IMR-90 (cell line): ENCODE measurements around the gene GRID1. TPM values are rescaled to one million over a fixed set of nuclear protein-coding genes. Genes with fewer than 3 reads are reported as not detected.

Experiments used
- ATAC-seq: fragments of 200-7000 bp; cut with Tn5 transposase; 2 replicates; pipeline ENCODE4 v1.9.1; 2020; ENCODE audit warnings: low read depth, mild to moderate bottlenecking, moderate library complexity
- BruUV-seq: library from RNA; stranded (reverse); fragments of 400-500 nt; replicated peaks from 2 replicates; lab custom pipeline; 2021; lab: Mats Ljungman, UMichigan
- CTCF ChIA-PET: fragments of 300-600 bp; formaldehyde crosslinking; extraction: SDS; loops from one replicate; lab custom pipeline; 2021; ENCODE audit warnings: antibody characterized with exemption; lab: Yijun Ruan, JAX
- POLR2A ChIA-PET: fragments of 300-600 bp; sonication (Branson Sonifier 250); formaldehyde crosslinking; loops from one replicate; lab custom pipeline; 2022; ENCODE audit warnings: antibody characterized with exemption; ENCODE audit not compliant: unreplicated experiment; lab: Charles Lee
- DNase-seq: peaks from one replicate; pipeline ENCODE4 v3.0.0; 2013
- H2AFZ ChIP-seq: replicated peaks from 2 replicates; pipeline ENCODE3; 2013; ENCODE audit warnings: low read length, mild to moderate bottlenecking; ENCODE audit not compliant: poor library complexity
- H2AK5ac ChIP-seq: 2 replicates; pipeline ENCODE4 v1.6.1; 2013; ENCODE audit warnings: low read depth, low read length, inconsistent platforms
- H2AK9ac ChIP-seq: replicated peaks from 2 replicates; pipeline ENCODE3; 2013; ENCODE audit warnings: mild to moderate bottlenecking, low read depth, low read length, moderate library complexity; ENCODE audit not compliant: poor library complexity
- H2BK120ac ChIP-seq: 2 replicates; pipeline ENCODE4 v1.6.1; 2013; ENCODE audit warnings: low read depth, low read length, inconsistent platforms
- H2BK15ac ChIP-seq: 3 replicates; pipeline ENCODE4 v1.6.1; 2013; ENCODE audit warnings: low read depth, low read length, inconsistent platforms
- H2BK20ac ChIP-seq: 2 replicates; pipeline ENCODE4 v1.6.1; 2013; ENCODE audit warnings: low read depth, mild to moderate bottlenecking, inconsistent platforms, low read length, moderate library complexity
- H2BK5ac ChIP-seq: 2 replicates; pipeline ENCODE4 v1.6.1; 2013; ENCODE audit warnings: mild to moderate bottlenecking, low read depth, low read length, inconsistent platforms; ENCODE audit not compliant: poor library complexity, severe bottlenecking
- H3K14ac ChIP-seq: replicated peaks from 2 replicates; pipeline ENCODE4 v1.6.1; 2013; ENCODE audit warnings: low read depth, low read length, inconsistent platforms
- H3K18ac ChIP-seq: 2 replicates; pipeline ENCODE4 v1.6.1; 2013; ENCODE audit warnings: low read depth, low read length, control low read depth
- H3K23ac ChIP-seq: 2 replicates; pipeline ENCODE4 v1.6.1; 2013; ENCODE audit warnings: low read depth, low read length, inconsistent platforms
- H3K27ac ChIP-seq: 2 replicates; pipeline ENCODE4 v1.5.1; 2013; ENCODE audit warnings: mild to moderate bottlenecking, control low read depth, low read length; ENCODE audit not compliant: insufficient read depth
- H3K27me3 ChIP-seq: 2 replicates; pipeline ENCODE4 v1.6.1; 2013; ENCODE audit warnings: low read length; ENCODE audit not compliant: control insufficient read depth, insufficient read depth
- H3K36me3 ChIP-seq: 2 replicates; pipeline ENCODE4 v1.6.1; 2013; ENCODE audit warnings: low read length, mixed read lengths; ENCODE audit not compliant: control insufficient read depth, insufficient read depth
- H3K4ac ChIP-seq: 2 replicates; pipeline ENCODE4 v1.6.1; 2013; ENCODE audit warnings: low read depth, low read length, inconsistent platforms
- H3K4me1 ChIP-seq: 2 replicates; pipeline ENCODE4 v1.6.1; 2013; ENCODE audit warnings: low read length, mixed read lengths; ENCODE audit not compliant: control insufficient read depth, insufficient read depth
- H3K4me2 ChIP-seq: 2 replicates; pipeline ENCODE4 v1.6.1; 2013; ENCODE audit warnings: low read depth, mild to moderate bottlenecking, control low read depth, low read length, moderate library complexity
- H3K4me3 ChIP-seq: 2 replicates; pipeline ENCODE4 v1.5.1; 2013; ENCODE audit warnings: low read depth, mild to moderate bottlenecking, control low read depth, low read length, moderate library complexity; ENCODE audit not compliant: insufficient read depth
- H3K56ac ChIP-seq: 2 replicates; pipeline ENCODE4 v1.6.1; 2013; ENCODE audit warnings: low read length, inconsistent platforms; ENCODE audit not compliant: insufficient read depth; ENCODE audit errors: extremely low read depth
- H3K79me1 ChIP-seq, 2 experiments: 2 replicates each; pipeline ENCODE4 v1.6.1; 2013; ENCODE audit warnings: low read length in 2 of 2, inconsistent platforms in 1 of 2, low read depth in 1 of 2
- H3K9ac ChIP-seq: 2 replicates; pipeline ENCODE4 v1.6.1; 2013; ENCODE audit warnings: low read depth, low read length, control low read depth
- H3K9me1 ChIP-seq: 2 replicates; pipeline ENCODE4 v1.6.1; 2013; ENCODE audit warnings: low read length, inconsistent platforms; ENCODE audit not compliant: insufficient read depth
- H3K9me3 ChIP-seq: 2 replicates; pipeline ENCODE4 v1.6.1; 2013; ENCODE audit warnings: low read length; ENCODE audit not compliant: control insufficient read depth, insufficient read depth
- H4K20me1 ChIP-seq: 2 replicates; pipeline ENCODE4 v1.6.1; 2013; ENCODE audit warnings: low read length, inconsistent platforms; ENCODE audit not compliant: insufficient read depth
- H4K5ac ChIP-seq: 2 replicates; pipeline ENCODE4 v1.6.1; 2013; ENCODE audit warnings: mild to moderate bottlenecking, low read depth, low read length, control low read depth
- H4K8ac ChIP-seq, 2 experiments: 2 replicates each; pipeline ENCODE4 v1.6.1; 2013; ENCODE audit warnings: low read depth in 2 of 2, low read length in 2 of 2, control low read depth in 1 of 2, inconsistent platforms in 1 of 2
- H4K91ac ChIP-seq: 2 replicates; pipeline ENCODE4 v1.6.1; 2013; ENCODE audit warnings: low read depth, low read length, inconsistent platforms; ENCODE audit not compliant: insufficient read depth
- BHLHE40 ChIP-seq: fragments of 150-350 bp; IDR thresholded peaks from 2 replicates; pipeline ENCODE4 v1.6.1; 2016; ENCODE audit warnings: mild to moderate bottlenecking, low read depth, low read length
- CEBPB ChIP-seq: IDR thresholded peaks from 2 replicates; pipeline ENCODE4 v1.6.1; 2012; ENCODE audit warnings: low read depth, low read length, improper control_type of control experiment
- CHD1 ChIP-seq: IDR thresholded peaks from 2 replicates; pipeline ENCODE4 v1.6.1; 2012; ENCODE audit warnings: low read depth, low read length, improper control_type of control experiment
- CTCF ChIP-seq: conservative IDR thresholded peaks from 2 replicates; pipeline ENCODE4 v1.5.1; 2012; ENCODE audit warnings: mild to moderate bottlenecking, low read depth, low read length, improper control_type of control experiment
- FOS ChIP-seq: fragments of 150-350 bp; IDR thresholded peaks from 2 replicates; pipeline ENCODE4 v1.6.1; 2016; ENCODE audit warnings: low read depth, low read length
- MAFK ChIP-seq: IDR thresholded peaks from 2 replicates; pipeline ENCODE4 v1.6.1; 2012; ENCODE audit warnings: low read depth, low read length, improper control_type of control experiment
- MAZ ChIP-seq: IDR thresholded peaks from 2 replicates; pipeline ENCODE4 v1.6.1; 2012; ENCODE audit warnings: low read depth, mild to moderate bottlenecking, low read length, improper control_type of control experiment, moderate library complexity, borderline replicate concordance
- MXI1 ChIP-seq: IDR thresholded peaks from 2 replicates; pipeline ENCODE4 v1.6.1; 2012; ENCODE audit warnings: low read depth, mild to moderate bottlenecking, low read length, moderate library complexity, borderline replicate concordance
- NFE2L2 ChIP-seq: fragments of 150-350 bp; IDR thresholded peaks from 2 replicates; pipeline ENCODE4 v1.6.1; 2016; ENCODE audit warnings: low read depth, mild to moderate bottlenecking, low read length
- POLR2A ChIP-seq: IDR thresholded peaks from 2 replicates; pipeline ENCODE4 v1.6.1; 2012; ENCODE audit warnings: mild to moderate bottlenecking, low read depth, low read length
- RAD21 ChIP-seq: IDR thresholded peaks from 2 replicates; pipeline ENCODE4 v1.6.1; 2012; ENCODE audit warnings: low read length, improper control_type of control experiment
- RCOR1 ChIP-seq: IDR thresholded peaks from 2 replicates; pipeline ENCODE4 v1.6.1; 2012; ENCODE audit warnings: mild to moderate bottlenecking, low read length, improper control_type of control experiment; ENCODE audit not compliant: insufficient replicate concordance
- RFX5 ChIP-seq: IDR thresholded peaks from 2 replicates; pipeline ENCODE4 v1.8.0; 2012; ENCODE audit warnings: low read depth, mild to moderate bottlenecking, low read length, moderate library complexity
- SMC3 ChIP-seq: fragments of 150-350 bp; IDR thresholded peaks from 2 replicates; pipeline ENCODE4 v1.6.1; 2016; ENCODE audit warnings: low read depth, mild to moderate bottlenecking, antibody characterized with exemption, low read length, moderate library complexity
- USF2 ChIP-seq: fragments of 150-350 bp; IDR thresholded peaks from 2 replicates; pipeline ENCODE4 v1.6.1; 2017; ENCODE audit warnings: mild to moderate bottlenecking, antibody characterized with exemption, low read length, low read depth
- WGBS, 2 experiments: methylation state at CpG; one replicate each; pipeline versions ENCODE4 v1.1.5 to v1.1.7; 2013; ENCODE audit warnings: missing lambda C conversion rate in 2 of 2; ENCODE audit not compliant: insufficient read length in 1 of 2; ENCODE audit errors: extremely low coverage in 2 of 2; 5-methylcytosine and 5-hydroxymethylcytosine counted together
- dilution Hi-C: fragments of 300-500 bp; cut with HindIII; formaldehyde crosslinking; loops from one replicate; pipeline ENCODE4 v1.14.3; 2018; ENCODE audit warnings: low sequenced_read_pairs; ENCODE audit not compliant: unreplicated experiment
- in situ Hi-C: fragments of 300-500 bp; cut with MboI; formaldehyde crosslinking; loops from 3 replicates; pipeline ENCODE4 v1.14.3; 2019; ENCODE audit warnings: low sequenced_read_pairs, inconsistent platforms, mixed read lengths
- intact Hi-C: fragments of 100-400 bp; cut with micrococcal nuclease; formaldehyde crosslinking; loops from 2 replicates; pipeline ENCODE4 v1.10.0; 2022
- polyA plus RNA-seq, 3 experiments: library from polyadenylated mRNA; depleted of rRNA; stranded (reverse); fragments of >200 nt; gene quantifications; 2 replicates each; pipeline ENCODE4 v1.2.3, GENCODE V29; 2012; ENCODE audit warnings: low replicate concordance in 1 of 3
- total RNA-seq: library from RNA; depleted of rRNA; stranded (reverse); fragments of >200 nt; gene quantifications from 2 replicates; pipeline ENCODE4 v1.2.3, GENCODE V29; 2012
- TF ChIP-seq, protein P1 (sequence below): fragments of 150-350 bp; IDR thresholded peaks from 2 replicates; pipeline ENCODE4 v1.6.1; 2016; ENCODE audit warnings: low read depth, mild to moderate bottlenecking, low read length, moderate library complexity, borderline replicate concordance

Gene GRID1
- total and polyA plus RNA-seq, 2 of the 4 experiments (the other 2 are of a cell fraction) = not detected

DNA sequence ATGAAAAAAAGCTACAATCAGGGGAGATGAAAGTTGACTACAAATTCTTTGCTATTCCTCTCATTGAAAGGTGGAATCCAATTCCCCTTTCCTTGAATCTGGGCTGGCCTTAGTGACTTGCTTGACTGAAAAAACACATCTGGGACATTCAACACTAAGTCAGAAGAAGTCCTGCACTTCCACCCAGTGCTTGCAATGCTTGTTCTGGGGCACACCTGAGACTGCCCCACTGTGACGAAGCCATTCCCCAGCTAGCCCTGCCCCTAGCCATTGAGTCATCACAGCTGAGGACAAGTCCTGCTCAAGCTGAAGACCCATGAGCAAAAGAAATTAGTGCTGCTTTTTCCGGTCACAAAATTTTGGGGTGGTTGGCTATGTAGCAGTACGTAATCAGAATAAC is 19.2 kb upstream of the GRID1 start:
- no peak overlapping the region for H2AK9ac ChIP-seq
- H3K9ac ChIP-seq = no peak overlapping the region
- no peak overlapping the region for H3K18ac ChIP-seq
- H2AFZ ChIP-seq = no peak overlapping the region
- in situ Hi-C loops (no loop called here), intact Hi-C loops (no loop called here), dilution Hi-C loops (no loop called here)
- no peaks in the 10 kb centered on the region for H3K79me1 ChIP-seq
- H4K8ac ChIP-seq = no peak overlapping the region
- ChIA-PET POLR2A (no interaction called here), CTCF (interaction anchor here (2.1 kb wide), 1 partner anchor 15 kb away, joined by 6 read pairs; no protein-coding TSS in a partner anchor)
- H3K4ac ChIP-seq = no peak overlapping the region
- TF ChIP-seq SMC3 (no peak), USF2 (no peak), NFE2L2 (no peak), RFX5 (no peak), POLR2A (no peak), MAFK (no peak), RCOR1 (no peak), BHLHE40 (no peak), MAZ (no peak), RAD21 (no peak), CTCF (no peak), FOS (no peak), CEBPB (no peak), CHD1 (no peak), MXI1 (no peak)
- TF ChIP-seq, protein P1, sequence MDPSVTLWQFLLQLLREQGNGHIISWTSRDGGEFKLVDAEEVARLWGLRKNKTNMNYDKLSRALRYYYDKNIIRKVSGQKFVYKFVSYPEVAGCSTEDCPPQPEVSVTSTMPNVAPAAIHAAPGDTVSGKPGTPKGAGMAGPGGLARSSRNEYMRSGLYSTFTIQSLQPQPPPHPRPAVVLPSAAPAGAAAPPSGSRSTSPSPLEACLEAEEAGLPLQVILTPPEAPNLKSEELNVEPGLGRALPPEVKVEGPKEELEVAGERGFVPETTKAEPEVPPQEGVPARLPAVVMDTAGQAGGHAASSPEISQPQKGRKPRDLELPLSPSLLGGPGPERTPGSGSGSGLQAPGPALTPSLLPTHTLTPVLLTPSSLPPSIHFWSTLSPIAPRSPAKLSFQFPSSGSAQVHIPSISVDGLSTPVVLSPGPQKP = no peak
- H4K91ac ChIP-seq = no peak overlapping the region
- H4K20me1 ChIP-seq = no peaks in the 10 kb centered on the region
- BruUV-seq = no TSS peak
- H3K9me3 ChIP-seq = no peaks in the 10 kb centered on the region; the same call in 1 of the 2 replicates
- no peak overlapping the region for H2AK5ac ChIP-seq
- H3K4me2 ChIP-seq = no peak overlapping the region
- no peaks in the 10 kb centered on the region for H3K9me1 ChIP-seq
- peaks cover 42% of the 10 kb centered on the region for H3K27me3 ChIP-seq
- ATAC-seq = no peak
- no peak overlapping the region for H2BK20ac ChIP-seq
- no peak overlapping the region for H2BK5ac ChIP-seq
- no peak overlapping the region for H3K23ac ChIP-seq
- no peak overlapping the region for H3K14ac ChIP-seq
- no peak overlapping the region for H4K5ac ChIP-seq
- DNase-seq = no peak
- no peak overlapping the region for H2BK15ac ChIP-seq
- H3K56ac ChIP-seq = no peak overlapping the region
- no peaks in the 10 kb centered on the region for H3K36me3 ChIP-seq
- no peak overlapping the region for H3K4me3 ChIP-seq
- no peak overlapping the region for H2BK120ac ChIP-seq
- no peaks in the 10 kb centered on the region; the same call in 1 of the 2 replicates for H3K4me1 ChIP-seq
- no CpG with 5 or more reads among the region's 3 CpGs for WGBS, 2 experiments
- no peak overlapping the region for H3K27ac ChIP-seq
